Cerebellar nuclear complex (tissue), 1 donor: ENCODE measurements around the gene CCNL2.
"Not testable (repeated sequence)": the region's sequence is repeated elsewhere in the genome, so short reads cannot be mapped to it uniquely, and the experiment has no call there.

Experiments used
- DNase-seq, 2 experiments: peaks; one replicate each; lab custom pipeline; 2025; lab: John Stamatoyannopoulos, UW

CCNL2 gene

GRCh38 chr1:1399872-1400575 lies 889 bp upstream of the CCNL2 start:
- no peak for DNase-seq

GRCh38 chr1:1398677-1399186 lies 403 bp downstream of the CCNL2 start:
- DNase-seq, result no peak

- DNase-seq, result no peak
These were observed 1.2 kb downstream of the CCNL2 start for GRCh38 chr1:1397839-1398523.

DNA sequence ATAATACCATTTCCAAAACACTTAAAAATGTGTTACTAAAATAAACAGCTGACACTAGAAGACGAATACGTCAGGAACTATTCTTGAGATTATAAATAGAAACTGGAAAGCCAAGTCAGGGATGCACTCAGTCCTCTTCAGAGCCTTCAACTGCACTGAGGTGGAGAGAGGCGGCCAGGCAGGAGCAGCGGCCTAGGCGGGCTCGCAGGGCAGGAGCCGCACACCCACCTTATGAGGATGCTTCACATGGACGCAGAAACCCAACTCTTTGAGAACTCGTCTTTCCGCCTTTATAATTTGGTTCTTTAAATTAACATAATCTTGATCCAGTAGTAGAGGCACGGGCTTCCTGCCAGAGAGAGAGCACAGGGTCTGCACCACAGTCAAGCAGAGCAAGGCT lies 4.0 kb downstream of the CCNL2 start:
- DNase-seq, result no peak

DNA sequence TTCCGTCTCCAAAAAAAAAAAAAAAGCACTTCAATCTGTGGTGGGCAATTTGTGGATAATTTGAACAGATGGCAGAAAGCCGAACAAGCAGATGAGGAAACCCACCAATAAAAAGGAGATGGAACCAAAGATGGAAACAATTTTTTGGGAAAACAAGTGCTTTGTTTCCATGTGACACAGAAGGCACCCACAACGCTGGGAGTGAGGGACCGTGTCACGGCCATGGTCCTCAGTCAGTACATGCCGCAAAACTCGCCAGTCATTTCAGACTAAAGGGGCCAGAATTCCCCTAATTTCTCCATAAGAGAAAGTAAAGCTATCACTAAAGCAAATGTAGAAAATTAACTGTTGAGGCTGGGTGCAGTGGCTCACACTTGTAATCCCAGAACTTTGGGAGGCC lies 5.0 kb downstream of the CCNL2 start:
- DNase-seq, result no peak

DNA sequence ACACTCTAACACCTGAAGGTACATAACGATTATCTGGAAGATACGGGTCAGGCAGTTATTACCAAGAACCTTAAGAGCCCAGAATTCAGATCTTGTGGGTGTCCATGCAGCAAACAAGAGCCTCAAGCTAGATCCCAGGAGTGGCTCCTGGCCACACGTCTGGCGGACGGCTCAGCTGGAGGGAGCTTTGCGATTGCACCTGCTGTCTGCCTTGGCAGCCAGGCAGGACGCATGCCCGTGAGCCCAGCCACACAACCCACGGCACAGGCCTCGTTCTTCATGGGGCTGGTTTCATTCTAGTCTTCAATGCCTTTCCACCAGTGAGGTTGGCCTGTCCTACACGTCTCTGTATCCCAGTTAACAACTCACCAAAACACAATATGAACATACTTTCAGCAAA lies 5.7 kb downstream of the CCNL2 start:
- no peak for DNase-seq

GRCh38 chr1:1393014-1393413 lies 6.1 kb downstream of the CCNL2 start:
- no peak for DNase-seq

GRCh38 chr1:1391225-1391624 lies 7.9 kb downstream of the CCNL2 start:
- no peak for DNase-seq

DNA sequence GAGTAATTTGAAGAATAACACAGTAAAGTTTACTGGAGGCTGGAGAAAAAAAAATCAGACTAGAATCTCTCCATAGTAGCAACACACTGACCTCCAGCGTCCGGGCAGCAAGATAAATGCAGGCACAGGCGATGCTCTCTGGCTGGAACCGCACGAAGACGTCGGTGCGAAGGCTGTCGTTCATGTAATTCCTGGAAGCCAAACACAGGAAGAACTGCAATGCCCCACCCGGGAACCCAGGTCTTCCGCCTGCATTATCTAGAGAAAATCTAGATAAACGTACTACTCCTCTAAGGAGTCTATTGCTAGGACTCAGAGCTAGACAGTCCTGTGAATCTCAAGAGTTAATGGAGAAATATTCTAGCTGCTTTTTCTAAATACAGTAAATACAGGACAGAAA lies 8.5 kb downstream of the CCNL2 start:
- DNase-seq, result no peak

- DNase-seq, result no peak
These were observed 11.1 kb downstream of the CCNL2 start for GRCh38 chr1:1388078-1388472.

DNA sequence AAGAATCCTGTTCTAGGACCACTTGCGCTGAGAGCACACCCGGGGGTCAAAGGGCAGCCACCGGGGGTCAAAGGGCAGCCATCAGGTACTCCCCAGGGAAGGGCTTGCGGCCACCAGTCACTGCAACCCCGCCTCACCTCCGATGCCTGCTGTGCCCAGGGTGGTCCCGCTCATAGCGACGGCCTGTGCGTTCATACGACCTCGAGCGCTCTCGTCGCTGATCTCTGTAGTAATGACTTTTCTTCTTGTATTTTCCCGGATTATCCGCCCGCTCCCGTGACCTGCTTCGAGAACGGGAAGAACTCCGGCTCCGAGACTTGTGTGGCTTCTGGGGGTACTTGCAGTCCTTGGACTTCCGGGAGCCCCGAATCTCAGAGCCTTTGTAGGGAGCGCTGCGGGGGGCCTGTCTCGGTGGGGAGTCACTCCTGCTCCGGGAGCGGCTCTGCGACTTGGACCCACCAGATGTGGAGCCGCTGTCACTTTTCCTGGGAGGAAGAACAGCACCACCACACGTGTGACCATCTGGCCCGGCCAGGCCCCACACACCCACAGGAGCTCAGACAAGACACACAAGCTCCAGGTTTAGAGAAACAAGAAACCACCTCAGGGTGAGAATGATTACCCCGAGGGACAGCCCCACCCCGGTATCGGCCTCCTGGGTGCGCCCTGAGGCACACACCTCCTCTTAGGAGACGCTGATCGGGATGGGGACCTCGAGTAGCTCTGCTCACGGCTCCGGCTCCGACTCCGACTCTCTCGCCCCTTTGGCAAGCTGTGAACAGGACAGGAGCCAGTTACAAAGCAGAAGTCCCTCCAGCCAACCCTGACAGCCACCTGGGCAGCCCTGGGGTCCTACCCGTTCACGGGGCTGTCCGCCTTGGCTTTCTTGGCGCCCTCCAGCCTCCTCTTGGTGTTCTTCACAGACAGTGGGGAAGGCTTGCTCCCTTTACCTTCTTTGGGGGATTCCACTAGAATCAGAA lies 11.7 kb downstream of the CCNL2 start:
- DNase-seq, result no peak

DNA sequence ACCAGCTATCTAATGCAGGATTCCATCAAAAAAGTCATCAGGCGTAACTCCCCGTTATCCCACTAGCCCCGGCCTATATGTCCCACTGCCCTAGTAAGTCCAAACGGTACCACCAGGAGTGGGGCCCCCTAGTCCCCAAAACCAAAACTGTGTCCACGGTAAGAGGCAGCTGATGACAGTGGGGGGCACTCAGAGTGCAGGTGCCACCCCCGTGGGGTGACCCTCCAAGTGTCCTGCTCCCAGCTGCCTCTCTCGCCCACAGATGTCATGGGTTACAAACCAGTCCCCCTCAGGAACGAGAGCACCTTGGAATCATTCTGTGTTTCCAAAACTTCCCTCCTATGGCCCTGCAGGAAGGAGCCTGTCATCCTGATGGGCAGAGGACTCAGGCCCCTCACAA lies 13.2 kb downstream of the CCNL2 start:
- DNase-seq, result no peak

DNA sequence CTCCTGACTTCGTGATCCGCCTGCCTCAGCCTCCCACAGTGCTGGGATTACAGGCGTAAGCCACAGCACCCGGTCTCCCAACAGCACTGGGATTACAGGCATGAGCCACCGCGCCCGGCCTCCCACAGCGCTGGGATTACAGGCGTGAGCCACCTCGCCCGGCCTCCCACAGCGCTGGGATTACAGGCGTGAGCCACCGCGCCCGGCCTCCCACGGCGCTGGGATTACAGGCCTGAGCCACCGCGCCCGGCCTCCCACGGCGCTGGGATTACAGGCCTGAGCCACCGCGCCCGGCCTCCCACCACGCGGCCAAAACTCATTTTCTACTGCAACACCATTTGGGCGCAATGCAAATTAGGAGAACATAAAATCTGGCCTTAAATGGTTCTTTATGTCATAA lies 13.8 kb downstream of the CCNL2 start:
- DNase-seq, result not testable (repeated sequence)

- DNase-seq, result no peak
These were observed 17.8 kb downstream of the CCNL2 start for GRCh38 chr1:1381294-1381693.

DNA sequence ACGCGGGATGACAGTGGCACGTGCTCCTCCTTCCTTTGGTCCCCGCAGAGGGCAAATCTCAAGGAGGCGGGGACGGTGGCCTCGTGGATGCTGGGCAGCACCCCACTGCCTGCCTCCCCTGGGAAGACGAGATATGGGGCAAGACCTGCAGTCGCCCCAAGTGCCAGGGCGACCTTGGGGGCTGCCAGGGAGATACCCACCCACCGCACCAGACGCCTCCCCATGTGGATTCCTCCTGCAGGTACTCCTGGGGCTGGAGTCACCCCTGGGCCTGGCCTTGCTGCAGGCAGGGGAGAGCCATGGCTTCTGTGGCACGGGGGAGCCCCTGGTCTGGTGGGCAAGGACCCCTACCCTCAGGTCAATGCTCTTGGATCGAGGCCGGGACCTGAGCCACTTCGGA lies 18.3 kb downstream of the CCNL2 start:
- DNase-seq, result no peak

- DNase-seq, result no peak
These were observed 21.5 kb downstream of the CCNL2 start for GRCh38 chr1:1377540-1378205.

DNA sequence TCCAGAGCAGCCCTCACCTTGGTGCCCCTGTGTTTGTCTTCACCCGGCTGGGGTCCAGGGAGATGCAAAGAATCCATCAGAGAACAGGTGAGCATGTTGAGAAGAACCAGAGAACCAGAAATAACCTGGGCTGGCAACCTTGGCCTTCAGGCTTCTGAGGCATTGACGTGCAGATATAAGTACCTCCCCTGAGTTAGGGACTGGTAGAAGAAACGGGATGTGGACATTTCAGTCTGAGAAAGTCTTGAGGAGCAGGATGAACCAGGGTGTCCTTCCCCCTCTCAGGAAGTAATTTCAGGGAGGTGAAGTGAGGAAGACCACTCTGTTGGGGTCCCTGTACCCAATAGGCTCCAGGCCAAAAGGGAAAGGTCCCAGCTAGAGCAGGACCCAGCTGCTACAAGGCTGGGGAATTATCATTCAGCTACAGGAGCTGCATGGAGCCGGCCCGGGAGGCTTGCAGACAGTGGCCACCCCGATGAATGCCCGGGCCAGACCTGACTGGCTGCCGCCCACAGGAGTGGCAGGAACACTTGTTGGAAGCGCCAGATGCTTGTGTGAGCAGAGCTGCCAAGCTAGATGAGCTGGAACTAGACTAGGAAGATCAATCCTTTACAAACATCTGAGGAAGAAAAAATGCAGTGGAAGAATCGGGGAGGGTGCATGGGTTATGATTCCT lies 22.4 kb downstream of the CCNL2 start:
- DNase-seq, result no peak

GRCh38 chr1:1374929-1375662 lies 24.0 kb downstream of the CCNL2 start, which contains the start of gene AURKAIP1:
AURKAIP1 (minus strand) TSS chr1:1375207; CDS start chr1:1374756, 451 bp downstream.
- DNase-seq, result peak; percentile 90 to 96

DNA sequence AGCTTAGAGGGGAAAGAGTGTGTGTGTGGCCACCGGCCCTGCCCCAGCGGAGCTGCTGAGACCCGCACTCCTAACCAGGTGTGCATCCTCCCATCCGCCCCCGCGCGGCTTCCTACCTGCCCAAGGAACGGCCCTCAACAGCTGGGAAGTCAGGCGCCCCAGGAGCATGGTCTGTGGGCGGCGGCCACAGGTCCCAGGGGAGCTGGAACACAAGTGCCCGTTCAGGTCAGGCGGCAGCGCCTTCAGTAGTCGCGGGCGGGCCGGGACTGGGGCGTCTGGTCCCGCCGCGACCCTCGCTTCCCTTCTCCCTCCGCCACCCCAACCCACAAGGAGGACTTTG lies 24.6 kb downstream of the CCNL2 start:
- no peak for DNase-seq

GRCh38 chr1:1373815-1374588 lies 25.1 kb downstream of the CCNL2 start:
- no peak for DNase-seq
